ENCODE measurements around the gene BTLA.

The BTLA gene

GRCh38 chr3:112456147-112456546, 43.1 kb downstream of the BTLA start:
- TF ChIP-seq CTCF (IDR thresholded peaks at IDR 0.05; ENCODE audit: insufficient read depth, low read depth, low read length, missing control alignments) = no peak
- no peak for DNase-seq (ENCODE audit: low read depth)

GRCh38 chr3:112448939-112449338, 50.3 kb downstream of the BTLA start:
- no peak for DNase-seq (ENCODE audit: low read depth)
- TF ChIP-seq CTCF (IDR thresholded peaks at IDR 0.05; ENCODE audit: insufficient read depth, low read depth, low read length, missing control alignments) = no peak
- H3K4me3 ChIP-seq (ENCODE audit: low read length) = no peak overlapping the region

More at GRCh38 chr3:112456147-112456546, 43.1 kb downstream of the BTLA start:
- no peak overlapping the region for H3K4me3 ChIP-seq (ENCODE audit: low read length)

- DNase-seq (ENCODE audit: low read depth) = no peak
- TF ChIP-seq CTCF (IDR thresholded peaks at IDR 0.05; ENCODE audit: insufficient read depth, low read depth, low read length, missing control alignments) = no peak
- H3K4me3 ChIP-seq (ENCODE audit: low read length) = no peak overlapping the region
These were observed 52.9 kb downstream of the BTLA start for GRCh38 chr3:112446343-112446742.

GRCh38 chr3:112445839-112446238, 53.4 kb downstream of the BTLA start:
- no peak for DNase-seq (ENCODE audit: low read depth)
- no peak overlapping the region for H3K4me3 ChIP-seq (ENCODE audit: low read length)
- TF ChIP-seq CTCF (IDR thresholded peaks at IDR 0.05; ENCODE audit: insufficient read depth, low read depth, low read length, missing control alignments) = no peak

GRCh38 chr3:112437146-112438022, 61.9 kb downstream of the BTLA start:
- peak; percentile 64 for DNase-seq (ENCODE audit: low read depth)
- peak; percentile 72 for TF ChIP-seq CTCF (IDR thresholded peaks at IDR 0.05; ENCODE audit: insufficient read depth, low read depth, low read length, missing control alignments)
- no peak overlapping the region for H3K4me3 ChIP-seq (ENCODE audit: low read length)

- no peak overlapping the region for H3K4me3 ChIP-seq (ENCODE audit: low read length)
- TF ChIP-seq CTCF (IDR thresholded peaks at IDR 0.05; ENCODE audit: insufficient read depth, low read depth, low read length, missing control alignments) = no peak
These were observed 69.3 kb downstream of the BTLA start for GRCh38 chr3:112429960-112430359.

GRCh38 chr3:112427123-112427522, 72.1 kb downstream of the BTLA start:
- no peak for DNase-seq (ENCODE audit: low read depth)
- TF ChIP-seq CTCF (IDR thresholded peaks at IDR 0.05; ENCODE audit: insufficient read depth, low read depth, low read length, missing control alignments) = no peak
- no peak overlapping the region for H3K4me3 ChIP-seq (ENCODE audit: low read length)

More at GRCh38 chr3:112429960-112430359, 69.3 kb downstream of the BTLA start:
- DNase-seq (ENCODE audit: low read depth) = no peak
